ENCODE data around the gene WNT3.
"Not testable (repeated sequence)": the region's sequence is repeated elsewhere in the genome, so short reads cannot be mapped to it uniquely, and the experiment has no call there.

The WNT3 gene

DNA sequence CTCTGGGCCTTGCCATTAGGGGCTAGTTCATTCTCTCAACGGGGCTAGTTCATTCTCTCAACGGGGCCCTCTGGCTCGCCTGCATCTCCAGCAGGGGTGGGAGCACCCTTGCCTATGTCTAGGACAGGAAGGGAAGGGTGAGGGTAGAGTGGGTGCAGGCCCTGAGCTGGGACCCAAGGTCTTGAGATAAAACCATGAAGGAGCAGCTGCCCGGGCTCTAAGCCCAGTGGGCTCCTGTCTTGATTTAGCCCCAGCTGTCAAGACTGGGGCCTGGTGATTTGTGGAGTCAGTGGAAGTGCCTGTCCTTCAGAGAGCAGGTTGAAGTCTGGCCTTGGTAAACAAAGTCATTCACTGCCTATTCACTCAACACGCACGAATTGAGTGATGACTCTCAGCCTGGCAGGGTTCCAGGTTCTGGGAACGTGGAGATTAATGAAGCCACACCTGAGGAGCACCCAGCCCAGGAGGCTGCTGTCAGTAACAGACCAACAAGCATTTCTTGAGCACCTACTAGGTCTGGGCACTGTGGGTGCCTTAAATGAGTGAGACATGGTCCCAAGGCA lies 35.4 kb downstream of the WNT3 start:
- no peak for DNase-seq (ENCODE audit: low spot score)

- peak; percentile 80 for DNase-seq (ENCODE audit: low spot score)
These were observed 36.1 kb downstream of the WNT3 start for GRCh38 chr17:46782250-46782953.

DNA sequence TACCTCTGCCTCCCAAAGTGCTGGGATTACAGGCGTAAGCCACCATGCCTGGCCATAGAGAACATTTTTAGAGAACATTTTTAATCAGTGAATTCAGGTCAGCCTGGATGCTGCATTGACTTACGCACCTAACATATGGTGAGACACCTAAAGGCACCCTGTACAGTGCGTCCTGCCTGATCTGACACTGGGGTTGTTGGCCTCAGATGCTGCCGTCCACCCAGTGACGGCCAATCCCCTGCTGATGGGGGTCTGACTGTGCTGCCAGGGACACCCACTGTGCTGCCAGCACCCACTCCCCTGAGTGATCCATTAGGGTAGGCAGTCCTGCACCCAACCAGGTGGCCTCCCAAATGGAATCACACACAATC lies 38.5 kb downstream of the WNT3 start:
- no peak for DNase-seq (ENCODE audit: low spot score)

GRCh38 chr17:46777943-46778915 lies 40.3 kb downstream of the WNT3 start:
- DNase-seq (ENCODE audit: low spot score) = peak; percentile 50

- DNase-seq (ENCODE audit: low spot score) = no peak
These were observed 42.0 kb downstream of the WNT3 start for GRCh38 chr17:46776298-46777005.

DNA sequence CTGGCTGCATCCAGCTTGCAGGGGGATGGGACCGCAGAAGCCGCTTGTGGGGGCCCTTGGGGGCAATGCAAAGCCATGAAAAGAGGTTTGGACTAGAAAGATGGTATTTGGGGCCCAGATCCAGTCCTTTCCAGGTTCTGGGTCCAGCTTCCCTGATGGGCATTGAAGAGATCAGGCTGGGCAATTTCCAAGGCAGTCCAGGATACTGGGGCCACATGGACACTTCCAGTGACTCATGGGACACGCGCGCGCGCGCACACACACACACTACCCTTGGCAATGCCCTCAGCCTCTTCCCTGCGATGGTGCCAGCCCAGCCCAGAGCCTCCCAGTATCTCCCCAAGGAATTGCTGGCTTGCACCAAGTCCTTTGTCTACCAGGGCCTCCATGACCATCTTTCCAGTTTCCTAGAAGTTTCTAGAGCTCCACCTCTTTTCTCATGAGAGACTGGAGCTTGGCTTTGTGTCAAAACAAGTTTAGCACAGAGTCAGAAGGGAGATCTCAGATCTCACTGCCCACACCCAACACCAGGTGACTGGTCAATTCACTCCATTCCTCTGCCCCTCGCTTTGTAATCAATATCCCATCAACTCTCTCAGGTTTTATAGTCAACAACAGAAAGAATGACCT lies 44.3 kb downstream of the WNT3 start:
- no peak for DNase-seq (ENCODE audit: low spot score)

DNA sequence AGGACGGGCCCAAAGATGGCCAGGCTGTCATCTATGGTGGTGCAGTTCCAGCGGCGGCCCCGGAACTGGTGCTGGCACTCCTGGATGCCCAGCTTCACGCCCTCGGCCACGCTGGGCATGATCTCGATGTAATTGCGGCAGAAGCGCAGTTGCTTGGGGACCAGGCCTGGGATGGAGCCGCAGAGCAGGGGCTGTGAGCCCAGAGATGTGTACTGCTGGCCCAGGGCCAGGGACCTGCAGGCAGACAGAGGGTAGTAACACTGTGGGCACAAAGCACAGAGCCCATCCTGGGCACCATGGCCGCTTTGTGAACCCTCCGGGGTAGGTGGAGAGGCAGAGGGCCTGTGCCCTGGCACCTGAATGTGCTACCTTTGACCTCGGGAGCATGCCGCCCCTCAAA lies 44.8 kb downstream of the WNT3 start:
- no peak for DNase-seq (ENCODE audit: low spot score)

- DNase-seq (ENCODE audit: low spot score) = no peak
These were observed 45.3 kb downstream of the WNT3 start for GRCh38 chr17:46773221-46773605.

- peak; percentile 70 for DNase-seq (ENCODE audit: low spot score)
These were observed 45.8 kb downstream of the WNT3 start for GRCh38 chr17:46772475-46773220.

- DNase-seq (ENCODE audit: low spot score) = peak; percentile 82
These were observed 46.7 kb downstream of the WNT3 start for GRCh38 chr17:46771561-46772474.

GRCh38 chr17:46770818-46771560 lies 47.5 kb downstream of the WNT3 start:
- DNase-seq (ENCODE audit: low spot score) = no peak

- DNase-seq (ENCODE audit: low spot score) = no peak
These were observed 48.1 kb downstream of the WNT3 start for GRCh38 chr17:46770439-46770817.

DNA sequence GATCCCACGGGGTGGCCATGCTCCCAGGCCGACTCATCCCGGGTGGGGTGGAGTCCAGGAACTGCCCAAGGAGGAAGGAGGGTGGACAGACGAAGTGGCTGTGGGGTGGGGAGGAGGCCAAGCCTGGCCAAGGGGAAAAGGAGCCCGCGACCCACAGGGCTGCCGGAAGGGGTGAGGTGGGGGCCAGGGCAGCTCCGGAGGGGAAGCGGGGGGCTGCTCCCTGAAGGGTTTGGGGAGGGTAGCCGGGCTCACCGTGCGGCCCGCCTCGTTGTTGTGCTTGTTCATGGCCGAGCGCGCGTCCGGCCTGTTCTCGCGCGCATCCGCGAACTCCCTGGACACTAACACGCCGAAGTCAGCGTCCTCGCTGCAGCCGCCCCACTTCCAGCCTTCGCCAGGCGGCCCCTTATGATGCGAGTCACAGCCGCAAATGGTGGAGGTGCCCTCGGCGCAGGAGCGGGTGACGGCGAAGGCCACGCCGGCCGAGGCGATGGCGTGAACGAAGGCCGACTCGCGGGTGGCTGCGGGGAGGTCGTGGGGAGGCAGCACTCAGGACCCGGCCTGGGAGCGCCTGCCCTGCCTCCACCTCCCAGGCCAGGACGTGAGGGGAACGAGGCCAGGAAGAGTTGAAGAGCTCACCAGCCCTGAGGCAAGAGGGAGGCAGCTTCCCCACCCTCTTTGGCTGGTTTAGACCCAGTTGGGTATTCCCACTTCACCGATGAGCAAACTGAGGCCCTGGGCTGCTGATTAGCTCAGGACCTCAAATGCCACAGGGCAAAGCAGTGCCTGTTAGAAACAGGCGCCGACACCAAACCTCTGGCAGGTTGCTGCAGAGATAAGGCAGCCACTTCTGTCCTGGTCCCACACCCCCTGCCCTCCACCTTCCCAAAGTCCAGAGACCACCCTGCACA lies 48.7 kb downstream of the WNT3 start:
- no peak for DNase-seq (ENCODE audit: low spot score)

GRCh38 chr17:46768896-46769295 lies 49.6 kb downstream of the WNT3 start:
- not testable (repeated sequence) for DNase-seq (ENCODE audit: low spot score)

GRCh38 chr17:46768540-46768870 lies 50.0 kb downstream of the WNT3 start:
- DNase-seq (ENCODE audit: low spot score) = no peak

GRCh38 chr17:46766493-46767491 lies 51.7 kb downstream of the WNT3 start:
- DNase-seq (ENCODE audit: low spot score) = no peak

DNA sequence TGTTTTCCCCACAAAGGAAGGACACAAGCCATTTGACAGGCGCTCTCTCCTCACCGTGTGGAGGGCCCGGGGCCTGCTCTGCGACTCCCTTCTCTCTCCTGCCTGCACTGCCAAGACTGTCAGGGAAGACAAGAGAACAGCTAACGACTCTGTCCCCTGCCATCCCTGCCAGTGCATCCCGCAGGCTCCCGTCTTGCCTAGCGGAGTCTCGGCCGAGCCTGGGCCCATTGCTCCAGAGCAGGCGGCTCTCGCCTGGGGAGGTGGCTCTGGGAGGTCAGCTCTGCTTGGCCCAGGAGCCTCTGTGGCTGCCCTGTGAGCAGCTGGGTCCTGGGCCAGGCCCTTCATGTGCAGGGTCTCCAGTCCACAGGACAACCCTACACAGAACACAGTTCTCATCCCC lies 53.0 kb downstream of the WNT3 start:
- DNase-seq (ENCODE audit: low spot score) = no peak

Measured in iPS-NIHi11 (cell line).